ENCODE results near the gene ZNF785. TPM values are rescaled to one million over a fixed set of nuclear protein-coding genes. Genes with fewer than 3 reads are reported as not detected.

The ZNF785 gene
- total and polyA plus RNA-seq, 2 donors (not counting 1 experiment from before 2014, with no cell fraction given) = 12.2 to 39.7 TPM

GRCh38 chr16:30561089-30561816 lies 24.2 kb downstream of the ZNF785 start:
- Histone ChIP-seq H3K36me3 (replicated peaks in 1 of 2; ENCODE audit: control extremely low read depth in 1 of 2, control insufficient read depth in 1 of 2, extremely low read depth in 1 of 2, insufficient read depth in 2 of 2, low read length in 1 of 2) (no peaks in the 10 kb centered on the region), H3K4me3 (ENCODE audit: control extremely low read depth in 1 of 5, extremely low read depth in 1 of 5, insufficient read depth in 1 of 5, low read depth in 2 of 5, low read length in 4 of 5) (peak overlapping the region in 4 of 5 experiments; percentile 48 to 69 (median 68)), H4K20me1 (ENCODE audit: control insufficient read depth, insufficient read depth, low read length, poor library complexity, severe bottlenecking) (no peaks in the 10 kb centered on the region), H3K4me1 (ENCODE audit: control insufficient read depth in 2 of 2, insufficient read depth in 2 of 2, low read length in 2 of 2) (peaks cover 14 to 31% of the 10 kb centered on the region in 2 donors), H2AFZ (ENCODE audit: insufficient read depth, low read depth, low read length, poor library complexity, severe bottlenecking) (peak overlapping the region; percentile 96), H3K4me2 (replicated peaks; ENCODE audit: low read depth, low read length, poor library complexity, severe bottlenecking) (peak overlapping the region; percentile 83), H3K27me3 (replicated peaks in 1 of 4; ENCODE audit: control extremely low read depth in 1 of 4, control insufficient read depth in 3 of 4, insufficient read depth in 4 of 4, low read length in 3 of 4) (no peaks in the 10 kb centered on the region), H3K9me3 (ENCODE audit: control extremely low read depth in 1 of 3, control insufficient read depth in 2 of 3, insufficient read depth in 1 of 3, low read length in 2 of 3) (peaks cover 0 to 6% (median 0%) of the 10 kb centered on the region in 3 donors), H3K9ac (ENCODE audit: low read length) (peak overlapping the region; percentile 66), H3K79me2 (ENCODE audit: control insufficient read depth, insufficient read depth, low read length) (peaks cover 12% of the 10 kb centered on the region), H3K27ac (ENCODE audit: low read length in 2 of 2) (peak overlapping the region; percentile 63 to 84)
- peak overlapping the region; percentile 96 for H3K27ac Mint-ChIP-seq
- ChIA-PET POLR2A (interaction anchor here (0.7 to 6.1 kb wide), 10 partner anchors 10 to 253 kb away, joined by 3 to 81 read pairs (median 4); partner anchors contain the start of genes DCTPP1, TBC1D10B, ZNF48 and ZNF688), CTCF (interaction anchor here (1.0 to 1.5 kb wide), 5 partner anchors 10 to 132 kb away, joined by 3 to 5 read pairs (median 3); partner anchors contain the start of genes DCTPP1, ZNF688, ZNF689 and ZNF747)
- intact Hi-C loops (cut with micrococcal nuclease) = no loop called here
- TF ChIP-seq EZH2 (IDR thresholded peaks at IDR 0.05; ENCODE audit: borderline replicate concordance, insufficient read depth, low read depth, low read length, poor library complexity, severe bottlenecking) (no peak), CTCF (IDR thresholded peaks at IDR 0.05) (no peak)
- ATAC-seq (ENCODE audit: low read depth) = no peak
- WGBS (ENCODE audit: insufficient coverage) = 18% methylated on average over 45 of the region's 46 CpGs
- peak; percentile 69 for DNase-seq
- peak overlapping the region; percentile 96 for H3K4me3 Mint-ChIP-seq
- H3K9me3 Mint-ChIP-seq (ENCODE audit: insufficient read depth) = no peaks in the 10 kb centered on the region
- peaks cover 27% of the 10 kb centered on the region for H3K4me1 Mint-ChIP-seq
- H3K27me3 Mint-ChIP-seq = no peaks in the 10 kb centered on the region

- Histone ChIP-seq H2AFZ (ENCODE audit: insufficient read depth, low read depth, low read length, poor library complexity, severe bottlenecking) (no peak overlapping the region), H3K36me3 (replicated peaks in 1 of 2; ENCODE audit: control extremely low read depth in 1 of 2, control insufficient read depth in 1 of 2, extremely low read depth in 1 of 2, insufficient read depth in 2 of 2, low read length in 1 of 2) (peaks cover 0 to 3% of the 10 kb centered on the region in 2 experiments), H3K27ac (ENCODE audit: low read length in 2 of 2) (no peak overlapping the region), H3K4me3 (ENCODE audit: control extremely low read depth in 1 of 5, extremely low read depth in 1 of 5, insufficient read depth in 1 of 5, low read depth in 2 of 5, low read length in 4 of 5) (no peak overlapping the region), H3K79me2 (ENCODE audit: control insufficient read depth, insufficient read depth, low read length) (peaks cover 25% of the 10 kb centered on the region), H3K9ac (ENCODE audit: low read length) (no peak overlapping the region), H3K4me2 (replicated peaks; ENCODE audit: low read depth, low read length, poor library complexity, severe bottlenecking) (no peak overlapping the region), H4K20me1 (ENCODE audit: control insufficient read depth, insufficient read depth, low read length, poor library complexity, severe bottlenecking) (no peaks in the 10 kb centered on the region), H3K4me1 (ENCODE audit: control insufficient read depth in 2 of 2, insufficient read depth in 2 of 2, low read length in 2 of 2) (peaks cover 14 to 32% of the 10 kb centered on the region in 2 donors), H3K27me3 (replicated peaks in 1 of 4; ENCODE audit: control extremely low read depth in 1 of 4, control insufficient read depth in 3 of 4, insufficient read depth in 4 of 4, low read length in 3 of 4) (no peaks in the 10 kb centered on the region), H3K9me3 (ENCODE audit: control extremely low read depth in 1 of 3, control insufficient read depth in 2 of 3, insufficient read depth in 1 of 3, low read length in 2 of 3) (peaks cover 0 to 6% (median 0%) of the 10 kb centered on the region in 3 donors)
- 100% methylated on average over 2 of the region's 6 CpGs for WGBS (ENCODE audit: insufficient coverage)
- Mint-ChIP-seq H3K27ac (peak overlapping the region; percentile 72), H3K4me1 (peaks cover 31% of the 10 kb centered on the region), H3K4me3 (peak overlapping the region; percentile 69), H3K27me3 (no peaks in the 10 kb centered on the region), H3K9me3 (ENCODE audit: insufficient read depth) (no peaks in the 10 kb centered on the region)
- POLR2A ChIA-PET = interaction anchor here (0.5 to 6.1 kb wide), 3 partner anchors 12 to 55 kb away, joined by 4 to 81 read pairs (median 5); partner anchors contain the start of gene ZNF688
- no peak for TF ChIP-seq EZH2 (IDR thresholded peaks at IDR 0.05; ENCODE audit: borderline replicate concordance, insufficient read depth, low read depth, low read length, poor library complexity, severe bottlenecking)
- no peak for TF ChIP-seq CTCF (IDR thresholded peaks at IDR 0.05)
- ATAC-seq (ENCODE audit: low read depth) (no peak), DNase-seq (no peak)
- intact Hi-C loops (cut with micrococcal nuclease) = loop anchor here (2.0 to 5.0 kb wide), 3 partner anchors 189 to 898 kb away; partner anchors contain the start of genes ARMC5, FBXL19 and PHKG2
- CTCF ChIA-PET = interaction anchor here (1.1 to 3.5 kb wide), 4 partner anchors 12 to 110 kb away, joined by 3 to 22 read pairs (median 18); partner anchors contain the start of gene ZNF688
Measured at GRCh38 chr16:30559690-30560089, 25.8 kb downstream of the ZNF785 start.

All from B cell (primary cell).